Activated gamma-delta T cell (primary cell): Measurements from ENCODE around the gene DMRTB1.

Experiments
- DNase-seq: peaks from one replicate; lab custom pipeline; 2025; lab: John Stamatoyannopoulos, UW

The DMRTB1 gene

GRCh38 chr1:53463961-53464899 is 5.0 kb downstream of the DMRTB1 start:
- DNase-seq: no peak

GRCh38 chr1:53465023-53465957 is 6.1 kb downstream of the DMRTB1 start:
- no peak for DNase-seq

DNA sequence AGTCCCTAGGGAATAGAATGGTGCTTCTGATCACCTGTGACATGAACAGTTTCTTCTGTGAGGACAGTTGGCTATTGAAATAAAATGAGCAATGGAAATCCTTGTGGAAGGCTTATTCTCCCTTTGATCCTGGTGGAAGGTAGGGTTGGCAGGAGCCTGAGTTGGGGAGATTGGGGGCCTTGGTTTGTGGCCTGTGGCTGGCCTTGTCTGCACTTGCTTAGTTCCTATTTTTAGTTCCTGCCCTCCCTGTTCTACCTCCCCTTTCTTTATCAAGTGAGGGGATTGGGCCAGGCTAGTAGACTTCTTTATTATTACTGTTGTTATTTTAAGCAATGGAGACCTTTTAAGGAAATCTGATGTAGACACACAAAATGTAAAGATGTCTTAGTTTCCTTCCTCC is 8.2 kb downstream of the DMRTB1 start:
- no peak for DNase-seq

GRCh38 chr1:53468374-53468773 is 9.2 kb downstream of the DMRTB1 start:
- DNase-seq: no peak

- no peak for DNase-seq
Measured at GRCh38 chr1:53469373-53469772, 10.2 kb downstream of the DMRTB1 start.

DNA sequence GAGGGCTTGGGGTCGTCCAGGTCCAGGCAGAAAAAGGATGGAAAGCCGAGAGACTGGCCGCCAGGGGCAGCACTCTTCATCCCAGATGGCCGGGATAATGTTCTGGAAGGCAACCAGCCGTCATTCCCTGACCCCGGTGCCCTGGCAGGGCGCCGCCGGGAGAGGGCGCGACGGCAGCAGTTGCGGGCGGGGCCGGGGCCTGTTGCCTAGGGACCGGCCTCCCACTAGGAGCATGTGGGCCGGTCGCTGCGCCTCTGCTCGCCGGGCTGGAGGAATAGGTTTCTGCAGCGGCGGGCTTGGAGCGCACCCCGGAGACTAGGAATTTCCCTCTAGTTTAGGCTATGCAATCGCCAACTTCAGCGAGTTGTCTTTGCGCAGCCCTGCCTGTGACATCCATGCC is 11.0 kb downstream of the DMRTB1 start:
- no peak for DNase-seq

- DNase-seq: no peak
Measured at GRCh38 chr1:53470584-53470983, 11.4 kb downstream of the DMRTB1 start.

DNA sequence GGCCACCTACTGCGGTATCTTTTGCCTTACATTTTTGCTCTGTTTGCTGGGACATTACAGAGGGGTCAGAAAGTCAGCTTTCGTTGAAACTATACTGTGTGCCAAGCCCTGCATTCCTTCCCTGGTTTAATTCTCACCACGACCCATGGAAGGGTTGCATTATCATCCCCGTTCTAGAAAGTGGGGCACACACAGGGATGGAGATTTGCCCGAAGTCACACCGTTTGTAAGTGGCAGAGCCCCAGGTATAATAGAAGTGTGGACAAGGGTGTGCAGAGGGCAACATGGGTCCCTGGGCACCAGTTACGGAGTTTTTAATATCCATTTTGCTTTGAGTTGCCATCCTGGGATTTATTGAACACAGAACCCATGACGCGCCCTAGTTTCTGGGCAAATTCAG is 11.8 kb downstream of the DMRTB1 start:
- DNase-seq: no peak

DNA sequence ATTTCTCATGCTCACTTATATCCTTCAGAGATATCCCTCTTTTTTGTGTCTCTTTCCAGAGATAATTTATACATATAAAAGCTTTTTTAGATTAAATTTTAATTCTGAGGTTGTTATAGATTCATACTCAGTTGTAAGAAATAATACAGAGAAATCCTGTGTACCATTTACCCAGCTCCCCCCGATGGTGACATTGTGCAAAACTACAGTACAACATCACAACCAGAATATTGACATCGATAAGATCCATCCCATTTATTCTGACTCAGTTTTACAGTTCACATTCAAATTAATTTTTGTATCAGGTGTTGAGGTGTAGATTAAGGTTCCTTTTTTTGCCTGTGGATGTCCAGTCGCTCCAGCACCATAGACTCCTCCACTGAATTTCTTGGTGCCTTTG is 14.3 kb downstream of the DMRTB1 start:
- DNase-seq: no peak

DNA sequence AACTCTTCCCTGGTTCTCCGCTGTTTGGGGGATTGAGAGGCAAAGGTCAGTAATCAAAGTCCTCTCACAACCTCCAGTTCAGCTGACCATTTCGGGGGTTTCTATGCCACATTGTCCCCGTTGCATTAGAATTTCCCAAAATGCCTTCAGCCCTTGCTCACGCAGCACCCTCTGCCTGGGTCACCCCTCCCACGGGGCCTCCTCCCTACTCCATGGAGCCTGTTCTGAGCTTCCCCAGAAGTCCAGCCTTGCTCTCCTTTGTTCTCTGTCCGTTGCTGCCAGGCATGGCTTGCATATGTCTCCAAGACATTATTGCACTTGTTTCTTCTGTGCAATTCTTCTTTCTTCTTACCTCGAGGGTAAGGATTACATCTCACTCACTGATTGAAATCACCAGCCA is 16.5 kb downstream of the DMRTB1 start:
- no peak for DNase-seq

- DNase-seq: no peak
Measured at GRCh38 chr1:53476579-53476978, 17.4 kb downstream of the DMRTB1 start.

DNA sequence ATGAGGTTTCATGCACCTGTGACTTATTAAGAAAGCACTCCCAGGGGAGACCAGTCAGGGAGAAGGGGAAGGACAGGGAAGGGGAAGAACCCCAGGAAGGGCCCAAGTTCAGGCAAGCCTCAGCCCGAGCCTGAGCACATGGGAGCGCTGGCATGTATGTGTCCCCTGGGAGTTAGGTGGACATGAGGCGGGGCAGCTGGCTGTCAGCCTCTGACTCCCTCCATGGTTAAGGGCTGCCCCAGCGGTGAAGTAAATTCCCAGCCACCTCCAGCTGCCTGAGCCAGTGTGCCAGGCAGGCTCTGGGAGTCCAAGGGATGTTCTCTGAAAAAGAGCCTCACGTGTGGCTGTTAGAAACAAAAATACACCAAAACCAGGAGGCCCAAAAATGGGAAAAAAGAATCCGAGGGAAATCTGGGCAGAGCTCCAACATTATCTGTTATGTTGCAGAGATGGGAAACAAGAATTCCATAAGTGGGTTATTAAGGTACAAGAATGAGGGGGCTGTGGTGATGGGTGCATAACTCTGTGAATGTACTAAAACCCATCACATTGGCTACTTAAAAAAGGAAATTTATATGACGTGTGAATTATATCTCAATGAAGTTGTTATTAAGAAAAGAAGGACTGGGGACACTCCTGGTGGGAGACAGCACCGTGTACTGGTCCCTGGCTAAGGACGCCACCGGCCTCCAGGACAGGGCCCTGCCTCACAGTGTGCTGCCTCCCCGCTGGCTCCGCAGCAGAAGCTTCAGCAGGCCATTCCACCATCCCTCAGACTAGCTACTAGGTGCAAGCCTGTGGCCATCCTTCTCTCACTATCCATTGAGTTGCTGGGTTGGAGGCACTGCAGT is 18.7 kb downstream of the DMRTB1 start:
- DNase-seq: no peak

DNA sequence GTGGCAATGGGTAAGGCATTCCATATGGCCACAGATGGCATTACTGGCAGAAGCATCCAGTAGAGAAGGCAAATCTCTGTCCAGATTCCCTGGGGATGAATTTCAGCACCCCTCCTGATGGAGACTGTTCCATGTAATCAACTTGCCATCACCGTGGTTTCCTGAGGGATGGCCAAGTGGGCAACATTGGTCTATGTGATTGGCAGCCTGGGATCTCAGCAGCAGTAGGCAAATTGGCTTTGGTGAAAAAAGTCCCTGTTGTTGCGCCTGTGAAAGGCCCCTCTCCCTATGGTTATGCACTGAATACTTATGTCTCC is 19.3 kb downstream of the DMRTB1 start:
- no peak for DNase-seq

- DNase-seq: no peak
Measured at GRCh38 chr1:53480678-53481077, 21.5 kb downstream of the DMRTB1 start.

DNA sequence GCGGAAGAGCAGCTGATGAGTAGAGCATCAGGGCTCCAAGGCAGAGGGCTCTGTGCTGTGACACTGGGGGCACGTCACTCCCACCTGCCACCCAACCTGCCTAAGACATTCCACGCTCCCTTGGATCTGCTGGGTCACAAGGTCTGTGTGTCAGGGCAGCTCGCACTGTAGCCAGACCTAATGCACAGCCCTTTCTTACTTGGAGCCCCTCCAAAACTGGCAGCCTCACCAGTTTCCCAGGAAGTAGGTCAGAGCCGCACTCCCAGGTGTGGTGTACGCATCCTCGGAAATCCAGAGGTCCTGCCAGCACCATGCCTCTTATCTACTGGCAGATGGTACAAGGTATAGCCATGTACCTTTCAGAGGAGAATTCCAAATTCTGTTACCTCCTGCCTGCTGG is 22.3 kb downstream of the DMRTB1 start:
- no peak for DNase-seq

- no peak for DNase-seq
Measured at GRCh38 chr1:53482441-53483153, 23.4 kb downstream of the DMRTB1 start.

DNA sequence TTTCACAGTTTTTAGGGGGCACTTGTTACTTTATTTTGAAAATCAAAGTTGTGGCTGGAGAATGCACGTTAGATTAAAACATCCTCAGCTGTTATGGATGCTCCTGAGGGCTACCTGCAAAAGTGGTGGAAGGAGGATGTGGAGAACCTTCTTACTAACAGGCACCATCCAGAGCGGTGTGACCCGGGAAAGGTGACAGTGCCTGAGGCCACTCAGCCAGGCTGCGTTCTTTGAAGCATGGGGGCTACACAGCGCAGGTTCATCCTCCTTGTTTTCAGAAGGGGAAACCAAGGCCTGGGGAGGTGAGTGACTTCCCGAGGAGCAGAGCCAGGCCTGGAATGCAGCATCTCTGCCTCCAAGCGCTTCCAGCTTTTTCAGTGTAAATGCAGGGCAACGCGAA is 24.0 kb downstream of the DMRTB1 start:
- no peak for DNase-seq

DNA sequence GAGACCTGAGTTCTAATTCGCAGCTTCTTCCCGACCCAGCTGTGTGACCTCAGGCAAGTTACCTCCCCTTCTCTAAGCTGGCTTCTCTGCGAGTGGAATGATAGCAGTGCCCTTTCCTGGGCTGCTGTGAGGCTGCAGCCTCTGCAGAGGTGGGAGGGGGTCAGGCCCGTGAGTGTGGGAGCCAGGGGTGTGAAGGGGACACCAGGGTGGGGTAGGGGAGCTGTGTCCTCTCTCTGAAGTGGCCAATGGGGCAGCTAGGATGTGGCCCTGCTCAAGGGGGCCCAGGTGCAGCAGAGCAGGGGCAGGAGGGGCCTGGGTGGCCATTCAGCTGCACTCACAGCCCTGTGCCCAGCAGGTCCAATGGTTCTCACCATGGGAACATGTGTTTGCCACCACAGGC is 24.5 kb downstream of the DMRTB1 start:
- DNase-seq: no peak

DNA sequence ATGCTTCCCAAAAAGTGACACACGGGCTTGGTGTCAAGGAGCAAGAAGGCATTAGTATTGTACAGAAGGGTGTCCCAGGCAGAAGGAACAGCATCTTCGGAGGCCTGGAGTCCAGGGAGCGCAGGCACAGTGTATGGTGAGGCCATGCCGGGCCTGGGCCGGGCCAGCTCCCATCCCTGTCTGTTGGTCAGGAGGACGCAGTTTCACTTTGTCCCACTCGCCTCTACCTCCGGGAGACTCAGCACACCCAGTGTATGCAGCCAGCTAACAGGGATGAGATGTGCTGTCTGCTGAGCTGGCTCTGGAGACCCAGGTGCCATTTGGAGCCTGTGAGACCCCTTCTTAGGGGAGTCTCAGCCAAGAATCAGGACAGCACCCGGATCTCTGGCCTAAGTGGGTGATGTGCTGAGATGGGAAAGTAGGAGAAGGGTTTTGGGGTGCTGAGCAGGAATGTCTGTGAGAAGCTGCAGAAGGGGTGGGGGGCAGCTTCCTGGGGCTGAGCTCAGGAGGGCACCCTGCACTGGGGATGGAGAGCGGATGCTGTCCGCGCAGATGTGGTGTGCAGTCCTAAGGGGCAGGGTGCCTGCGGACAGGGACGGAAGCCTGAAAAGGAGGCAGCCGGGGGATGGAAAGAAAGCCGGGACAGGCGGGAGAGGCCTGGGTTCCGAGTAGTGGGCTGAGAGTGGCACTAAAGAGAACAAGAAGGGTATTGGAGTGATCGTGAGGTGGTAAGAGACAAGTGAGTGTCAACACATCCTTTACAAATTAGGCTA is 25.7 kb downstream of the DMRTB1 start:
- DNase-seq: no peak
